ENCODE data around the gene FKBP1A.
"Not testable (repeated sequence)": the region's sequence is repeated elsewhere in the genome, so short reads cannot be mapped to it uniquely, and the experiment has no call there.

Gene FKBP1A

DNA sequence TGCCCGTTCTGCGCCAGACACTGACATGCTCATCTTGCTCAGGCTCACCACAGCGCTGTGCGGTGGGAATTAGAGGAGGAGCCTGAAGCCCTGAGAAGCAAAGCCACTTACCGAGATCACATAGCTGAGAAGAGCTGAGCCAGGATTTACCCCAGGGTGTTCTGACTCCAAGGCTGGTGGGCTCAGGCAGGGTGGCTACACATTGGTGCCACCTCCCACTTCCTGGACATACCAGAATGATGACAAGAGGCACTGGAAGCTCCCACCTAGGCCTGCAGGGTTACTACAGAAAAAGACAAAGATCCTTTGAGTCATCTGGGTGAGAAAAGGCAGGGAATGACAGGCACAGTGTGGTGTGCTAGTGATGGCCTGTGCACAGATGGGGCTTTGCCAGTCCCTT, 24.4 kb upstream of the FKBP1A start:
- no peak for DNase-seq (ENCODE audit: low read depth)

DNA sequence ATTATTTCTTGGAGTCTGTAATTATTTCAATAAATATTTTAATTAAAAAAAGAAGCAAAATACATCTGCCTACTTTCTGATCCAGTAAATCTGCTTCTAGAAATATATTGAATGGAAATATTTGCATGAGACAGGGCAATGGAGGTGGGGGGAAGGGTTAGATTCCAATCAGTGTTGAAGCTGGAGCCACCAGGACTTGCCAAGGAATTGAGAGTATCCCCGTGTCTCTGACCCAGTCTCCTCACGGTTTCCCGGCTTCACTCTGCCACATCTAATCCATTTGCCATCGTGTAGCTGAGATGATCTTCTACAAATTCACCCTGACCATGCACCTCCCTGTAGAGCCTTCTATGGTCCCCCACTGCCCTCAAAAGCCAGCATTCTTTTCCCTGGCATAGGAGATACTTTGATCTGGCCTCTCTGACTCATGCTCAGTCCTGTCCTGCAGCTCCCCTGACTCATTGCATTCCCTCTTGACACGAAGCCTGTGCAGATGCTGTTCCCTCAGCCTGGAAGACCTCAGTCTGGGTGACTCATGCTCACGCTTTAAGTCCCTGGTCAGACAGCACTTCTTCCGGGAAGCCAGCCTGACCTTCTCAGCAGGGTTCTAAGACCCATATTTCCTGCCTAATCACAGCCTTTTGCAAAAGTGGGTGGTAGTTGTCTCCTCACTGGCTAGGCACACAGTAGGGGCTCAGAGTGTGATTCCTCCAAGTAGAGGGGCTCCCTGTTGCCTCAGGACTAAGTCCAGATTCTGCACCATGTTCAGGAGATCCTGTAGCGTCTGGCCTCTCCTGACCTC, 23.0 kb upstream of the FKBP1A start:
- DNase-seq (ENCODE audit: low read depth): no peak

DNA sequence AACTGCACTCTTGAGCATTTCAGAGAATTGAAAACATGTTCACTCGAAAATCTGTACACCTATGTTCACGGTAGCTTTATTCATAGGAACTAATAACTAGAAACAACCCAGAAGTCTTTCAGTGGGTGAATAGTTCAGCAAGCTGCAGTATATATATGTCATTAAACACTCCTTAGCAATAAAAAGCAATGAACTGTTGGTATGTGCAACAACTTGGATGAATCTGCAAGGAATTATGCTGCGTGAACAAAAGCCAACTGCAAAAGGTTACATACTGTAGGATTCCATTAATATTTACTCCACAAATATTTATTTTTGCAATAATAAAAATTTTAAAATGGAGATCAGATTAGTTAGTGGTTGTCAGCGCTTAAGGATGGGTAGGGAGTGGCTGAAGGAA, 22.1 kb upstream of the FKBP1A start:
- no peak for DNase-seq (ENCODE audit: low read depth)

DNA sequence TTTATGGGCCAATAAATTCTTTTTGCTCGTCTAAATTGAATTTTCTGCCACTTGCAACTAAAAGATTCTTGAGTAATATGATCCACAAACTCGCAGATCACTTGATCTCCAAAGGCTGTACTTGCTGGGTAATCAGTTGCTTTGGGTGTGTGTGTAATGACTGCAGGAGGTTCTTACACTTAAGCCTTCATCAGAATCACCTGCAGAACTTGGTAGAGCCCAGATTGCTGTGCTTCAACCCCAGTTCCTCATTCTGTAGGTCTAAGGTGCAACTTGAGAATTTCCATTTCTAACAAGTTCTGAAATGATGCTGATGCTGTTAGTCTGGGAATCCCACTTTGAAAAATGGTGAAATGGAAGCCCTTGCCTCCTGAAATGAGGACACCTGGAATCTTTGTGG, 12.9 kb upstream of the FKBP1A start:
- no peak for DNase-seq (ENCODE audit: low read depth)

DNA sequence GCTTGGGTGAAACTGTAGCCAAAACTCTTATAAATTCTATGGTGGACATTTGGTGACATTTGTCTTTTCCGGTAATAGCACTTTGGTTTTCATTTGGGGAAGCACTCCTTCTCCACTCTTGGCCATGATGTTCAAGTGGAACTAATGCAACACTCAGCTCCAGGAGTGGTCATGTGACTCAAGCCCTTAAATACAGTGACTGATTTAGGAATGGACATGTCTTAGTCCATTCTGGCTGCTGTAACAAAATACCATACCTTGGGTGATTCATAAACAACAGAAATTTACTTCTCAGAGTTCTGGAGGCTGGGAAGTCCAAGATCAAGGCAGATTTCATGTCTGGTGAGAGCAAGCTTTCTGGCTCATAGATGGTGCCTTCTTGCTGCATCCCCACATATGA, 10.8 kb upstream of the FKBP1A start:
- no peak for DNase-seq (ENCODE audit: low read depth)

DNA sequence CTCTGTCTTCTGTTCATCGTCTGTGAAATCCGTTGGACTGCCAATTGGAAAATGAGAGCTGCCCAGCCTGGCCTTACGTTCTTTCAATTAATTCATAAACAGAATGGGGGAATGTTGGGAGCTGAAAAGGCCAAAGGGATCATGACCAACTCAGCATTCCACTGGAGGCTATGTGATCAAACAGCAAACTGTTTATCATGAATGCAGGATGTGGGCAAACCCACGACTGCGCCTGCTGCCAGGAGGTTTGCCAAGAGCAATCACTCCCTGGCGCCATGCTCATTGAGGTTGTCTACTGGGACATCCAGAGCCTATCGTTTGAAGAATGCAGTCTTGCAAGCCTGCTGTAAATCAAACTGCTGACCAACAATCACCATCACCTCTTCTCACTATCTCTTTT, 9.3 kb upstream of the FKBP1A start:
- DNase-seq (ENCODE audit: low read depth): no peak

DNA sequence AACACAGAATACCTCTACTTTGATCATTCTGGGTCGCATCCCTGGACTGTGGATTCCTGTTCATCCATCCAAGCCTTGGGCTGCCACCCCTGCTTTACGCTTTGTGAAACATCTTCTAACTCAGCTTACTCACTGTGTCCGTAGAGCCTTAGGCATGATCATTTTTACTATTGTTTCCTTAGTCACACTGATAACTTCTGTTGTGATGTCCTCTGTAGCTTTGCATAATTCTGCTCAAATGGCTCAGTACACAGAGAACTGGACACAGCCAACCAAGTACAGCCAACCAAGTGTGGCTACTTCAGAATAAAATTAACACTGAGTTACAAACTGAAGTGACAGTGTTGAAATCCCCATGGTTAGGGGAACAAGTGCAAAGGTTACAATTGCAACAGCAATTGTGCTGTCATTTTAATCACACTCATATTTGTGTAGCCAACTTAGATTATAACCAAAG, 8.6 kb upstream of the FKBP1A start:
- no peak for DNase-seq (ENCODE audit: low read depth)

DNA sequence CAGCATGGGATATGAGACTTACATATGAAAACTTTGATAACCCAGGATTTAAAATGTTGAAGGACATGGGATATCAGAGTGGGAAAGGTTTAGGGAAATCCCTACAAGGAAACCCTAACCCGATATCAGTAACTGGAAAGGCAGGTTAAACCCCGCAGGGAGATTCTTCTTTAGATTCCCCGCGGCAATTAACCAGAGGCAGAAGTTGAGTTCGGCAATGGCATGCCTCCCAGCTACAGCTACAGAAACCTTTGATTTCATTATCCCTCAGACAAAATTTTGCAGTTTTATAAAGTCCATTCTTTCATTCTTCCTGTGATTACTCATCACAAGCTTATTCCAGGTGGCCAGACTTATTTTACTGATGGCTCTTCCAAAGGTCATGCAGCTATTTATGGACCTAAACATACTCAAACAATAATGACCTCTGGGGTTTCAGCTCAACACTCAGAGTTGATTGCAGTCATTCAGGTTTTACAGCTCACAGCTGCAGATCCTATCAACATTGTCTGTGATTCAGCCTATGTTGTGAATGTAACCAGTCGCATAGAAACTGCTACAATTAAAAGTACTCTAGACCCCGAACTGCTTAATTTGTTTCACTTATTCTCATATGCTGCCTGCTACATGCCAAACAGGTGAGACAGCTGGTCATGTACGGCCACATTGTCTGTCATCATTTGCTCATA, 7.0 kb upstream of the FKBP1A start:
- not testable (repeated sequence) for DNase-seq (ENCODE audit: low read depth)

DNA sequence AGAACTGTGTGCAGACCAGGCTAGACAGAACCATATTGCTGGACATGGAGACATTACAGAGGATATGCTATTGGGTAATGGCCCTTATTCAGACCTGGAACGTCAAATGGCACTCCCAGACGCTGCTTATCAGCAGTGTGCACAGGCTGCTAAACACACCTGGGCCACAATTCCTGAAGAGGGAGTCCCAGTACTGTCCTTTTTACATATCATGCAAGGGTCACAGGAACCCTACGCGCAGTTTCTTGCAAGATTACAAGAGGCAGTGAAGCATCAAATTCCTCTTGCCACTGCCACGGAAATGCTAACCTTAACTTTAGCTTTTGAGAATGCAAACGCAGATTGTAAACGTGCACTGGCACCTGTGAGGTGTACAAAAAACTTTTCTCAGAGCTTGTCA, 5.3 kb upstream of the FKBP1A start:
- DNase-seq (ENCODE audit: low read depth): not testable (repeated sequence)

DNA sequence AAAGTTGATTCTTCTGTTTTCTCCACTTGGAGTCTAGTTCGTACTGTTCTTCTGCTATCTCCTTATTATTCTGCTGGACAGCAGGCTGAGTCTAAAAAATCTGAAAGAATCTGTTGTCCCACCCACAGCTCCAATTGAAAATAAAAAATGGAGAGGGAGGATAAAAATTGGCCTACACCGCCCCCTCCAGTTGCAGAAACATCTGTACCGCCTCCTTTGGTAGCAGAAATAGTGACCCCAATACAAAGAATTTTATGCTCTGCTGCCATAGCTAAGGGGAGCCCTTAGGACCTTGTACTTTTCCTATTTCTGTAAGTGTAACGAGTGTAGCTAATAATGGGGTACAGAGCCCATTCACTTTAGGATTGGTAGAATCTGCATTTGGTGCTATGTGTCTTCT, 4.9 kb upstream of the FKBP1A start:
- no peak for DNase-seq (ENCODE audit: low read depth)

DNA sequence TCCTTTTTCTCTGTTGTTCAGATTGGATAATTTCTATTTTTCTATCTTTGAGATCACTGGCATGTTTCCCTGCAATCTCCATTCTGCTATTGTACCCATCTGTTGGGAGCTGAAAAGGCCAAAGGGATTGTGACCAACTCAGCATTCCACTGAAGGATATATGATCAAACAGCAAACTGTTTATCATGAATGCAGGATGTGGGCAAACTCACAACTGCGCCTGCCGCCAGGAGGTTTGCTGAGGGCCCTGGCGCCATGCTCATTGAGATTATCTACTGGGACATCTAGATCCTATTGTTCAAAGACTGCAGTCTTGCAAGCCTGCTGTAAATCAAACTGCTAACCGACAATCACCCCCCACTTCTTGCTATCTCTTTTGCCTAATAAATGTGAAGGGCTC, 3.8 kb upstream of the FKBP1A start:
- no peak for DNase-seq (ENCODE audit: low read depth)

DNA sequence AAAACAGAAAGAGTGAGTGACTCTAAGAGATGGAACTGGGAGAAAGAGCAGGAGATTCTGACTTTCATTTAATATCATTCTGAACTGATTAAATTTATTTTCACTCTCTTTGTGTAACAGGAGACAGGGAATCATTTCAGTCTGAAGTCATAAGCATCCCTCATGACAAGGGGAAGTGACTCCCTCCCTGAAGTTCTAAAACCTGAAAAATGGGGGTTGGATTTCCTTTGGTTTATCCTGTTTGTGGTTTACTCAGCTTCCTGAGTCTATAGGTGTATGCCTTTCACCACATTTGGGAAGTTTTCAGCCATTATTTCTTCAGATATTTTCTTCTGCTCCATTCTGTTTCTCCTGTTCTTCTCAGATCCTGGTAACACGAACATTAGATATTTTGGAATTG, 3.4 kb upstream of the FKBP1A start:
- no peak for DNase-seq (ENCODE audit: low read depth)

DNA sequence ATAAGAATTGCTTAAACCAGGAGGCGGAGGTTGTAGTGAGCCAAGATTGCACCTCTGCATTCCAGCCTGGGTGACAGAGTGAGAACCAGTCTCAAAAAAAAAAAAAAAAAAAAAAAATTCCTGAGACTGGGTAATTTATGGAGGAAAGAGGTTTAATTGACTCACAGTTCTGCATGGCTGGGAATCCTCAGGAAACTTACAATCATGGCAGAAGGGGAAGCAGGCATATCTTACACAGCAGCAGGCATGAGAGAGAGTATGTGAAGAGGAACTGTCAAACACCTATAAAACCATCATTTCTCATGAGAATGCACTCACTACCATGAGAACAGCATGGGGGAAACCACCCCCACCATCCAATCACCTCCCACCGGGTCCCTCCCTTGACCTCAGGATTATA, 1.8 kb upstream of the FKBP1A start:
- no peak for DNase-seq (ENCODE audit: low read depth)

DNA sequence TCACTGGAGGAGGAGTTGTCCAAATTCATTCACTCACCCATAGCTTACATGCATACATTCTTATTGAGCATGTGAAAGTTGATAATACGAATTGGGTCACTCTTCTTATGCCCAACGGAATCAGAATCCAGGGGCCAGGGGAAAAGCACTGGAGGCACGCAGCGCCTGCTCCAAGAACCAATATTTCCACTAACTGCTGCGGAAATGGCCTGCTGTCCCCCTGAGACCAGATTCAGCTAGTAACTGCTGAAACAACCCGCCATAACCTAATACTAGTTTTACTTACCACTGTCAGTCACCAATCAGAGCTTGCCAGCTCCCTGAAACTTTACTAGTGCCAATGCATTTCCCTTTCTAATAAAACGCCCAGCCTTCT, 641 bp upstream of the FKBP1A start:
- no peak for DNase-seq (ENCODE audit: low read depth)

DNA sequence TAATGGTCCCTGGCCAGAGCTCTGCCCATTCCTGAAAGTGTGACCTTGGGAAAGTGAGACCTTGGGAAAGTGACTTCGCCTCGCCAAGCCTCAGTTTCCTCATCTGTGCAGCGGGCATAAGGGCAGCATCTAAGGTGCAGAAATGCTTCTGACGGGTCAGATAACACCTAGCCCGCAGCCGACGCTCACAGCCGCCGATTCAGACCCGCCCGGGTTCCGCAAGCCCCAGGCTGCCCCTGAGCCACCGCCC, 486 bp downstream of the FKBP1A start:
- no peak for DNase-seq (ENCODE audit: low read depth)

DNA sequence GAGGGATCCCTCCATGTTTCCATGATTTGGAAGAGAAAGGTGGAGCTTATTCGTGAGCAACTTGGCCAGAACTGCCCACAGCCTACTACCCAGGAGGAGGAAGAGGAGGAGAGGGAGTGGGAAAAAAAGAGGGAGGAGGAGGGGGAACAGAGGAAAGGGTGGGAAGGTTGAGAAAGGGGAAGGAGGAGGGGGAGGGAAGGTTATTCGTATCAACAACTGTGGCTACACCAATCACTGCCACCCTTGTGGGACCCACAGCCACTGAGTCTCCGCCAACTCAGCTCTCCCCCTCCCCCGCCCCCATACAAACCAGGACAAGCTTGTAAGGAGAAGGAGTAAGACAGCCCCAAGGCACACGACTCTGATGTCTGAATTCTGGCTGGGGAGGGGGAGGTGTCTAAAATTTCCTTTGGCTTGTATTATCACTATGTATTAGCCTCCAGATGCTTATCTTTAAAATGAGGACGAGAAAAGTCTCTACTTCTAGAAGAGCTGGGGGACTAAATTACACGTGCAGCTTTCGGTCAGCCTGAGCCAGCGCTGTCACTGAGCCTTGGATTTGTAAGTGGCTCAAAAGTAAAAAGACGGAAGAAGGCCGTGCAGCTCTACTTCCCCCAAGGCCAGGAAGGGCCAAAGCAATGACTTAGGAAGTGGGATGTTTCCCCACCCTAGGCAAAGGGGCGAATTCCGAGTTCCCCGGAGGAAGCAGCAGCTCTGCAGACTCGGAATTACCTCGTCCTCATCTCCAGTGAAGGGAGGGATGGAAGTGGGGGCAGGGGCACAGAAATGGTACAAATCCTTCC, 1.0 kb downstream of the FKBP1A start:
- no peak for DNase-seq (ENCODE audit: low read depth)

DNA sequence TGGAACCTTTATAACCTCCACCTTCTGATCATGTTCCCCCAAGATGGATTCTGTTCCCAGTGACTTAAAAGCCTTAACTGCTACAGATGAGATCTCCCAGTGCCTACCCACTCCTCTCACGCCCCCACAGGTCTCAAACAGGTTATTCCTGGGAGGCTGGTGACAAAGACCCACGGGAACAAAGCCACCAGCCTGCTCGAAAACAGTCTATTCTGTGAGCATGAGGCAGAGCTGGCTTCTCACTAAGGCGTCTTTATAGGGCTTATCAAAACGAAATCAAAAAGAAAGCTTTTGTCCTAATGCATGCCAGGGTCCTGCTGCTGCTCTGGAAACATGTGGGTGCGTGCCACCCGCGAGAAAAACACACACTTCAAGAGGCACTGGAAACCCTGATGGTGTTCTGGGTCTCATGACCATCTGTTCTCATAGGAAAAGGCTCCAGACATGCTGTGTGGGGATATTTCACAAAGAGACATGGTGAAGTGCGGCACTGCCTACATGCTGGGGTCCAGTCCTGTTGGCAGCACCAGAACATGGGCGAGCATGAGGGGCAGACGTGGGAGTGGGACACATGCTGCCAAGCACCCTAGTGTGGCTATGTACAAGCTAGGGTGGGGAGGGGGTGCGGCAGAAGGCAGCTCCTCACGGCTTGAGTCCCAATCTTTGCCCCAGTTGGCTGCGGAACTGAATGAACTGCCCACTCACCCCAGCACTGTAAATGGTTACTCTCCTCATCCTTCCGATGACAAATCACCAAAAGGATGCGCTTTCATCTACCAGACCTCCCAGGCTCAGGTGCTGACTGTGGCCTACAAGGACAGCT, 2.1 kb downstream of the FKBP1A start:
- no peak for DNase-seq (ENCODE audit: low read depth)

DNA sequence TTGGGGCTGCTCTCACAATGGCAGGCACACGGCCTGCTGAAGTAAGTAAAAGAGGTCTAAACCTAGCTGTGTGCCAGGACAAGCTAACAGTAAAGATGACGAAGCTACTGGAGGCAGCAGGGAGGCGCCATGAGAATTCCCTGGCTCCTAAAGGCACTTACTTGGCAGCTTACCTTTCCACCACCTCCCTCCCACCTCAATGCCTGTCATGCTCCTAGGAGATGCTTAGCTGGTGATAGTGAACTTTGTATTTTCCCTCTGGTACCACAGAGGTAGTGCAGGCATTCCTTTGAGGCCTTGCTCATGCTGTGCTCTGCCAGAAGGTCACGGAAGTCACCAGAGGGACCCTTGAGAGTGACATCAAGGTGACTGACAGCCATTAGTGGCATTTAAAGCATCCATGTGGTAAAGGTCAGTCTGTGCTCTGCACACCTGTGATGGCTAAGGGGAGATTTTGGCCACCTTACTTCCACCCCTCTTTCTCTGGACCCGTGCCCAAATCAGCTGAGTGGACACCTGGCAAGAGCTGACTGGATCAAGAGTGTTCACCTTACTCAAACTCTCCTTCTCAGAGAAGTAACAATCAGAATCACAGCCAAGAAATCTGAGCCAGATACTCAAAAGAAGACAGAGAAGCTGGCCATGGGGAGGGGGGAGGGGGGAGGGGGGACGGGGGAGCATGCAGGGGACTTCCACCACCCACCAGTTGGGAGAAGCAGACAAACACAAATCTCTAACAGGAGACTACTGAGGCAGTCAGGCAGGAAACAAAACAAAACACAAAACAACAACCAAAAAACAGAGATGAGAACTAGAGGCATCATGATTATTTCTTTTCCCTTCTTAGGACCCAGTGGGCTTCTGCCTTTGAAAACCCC, 2.9 kb downstream of the FKBP1A start:
- DNase-seq (ENCODE audit: low read depth): no peak

DNA sequence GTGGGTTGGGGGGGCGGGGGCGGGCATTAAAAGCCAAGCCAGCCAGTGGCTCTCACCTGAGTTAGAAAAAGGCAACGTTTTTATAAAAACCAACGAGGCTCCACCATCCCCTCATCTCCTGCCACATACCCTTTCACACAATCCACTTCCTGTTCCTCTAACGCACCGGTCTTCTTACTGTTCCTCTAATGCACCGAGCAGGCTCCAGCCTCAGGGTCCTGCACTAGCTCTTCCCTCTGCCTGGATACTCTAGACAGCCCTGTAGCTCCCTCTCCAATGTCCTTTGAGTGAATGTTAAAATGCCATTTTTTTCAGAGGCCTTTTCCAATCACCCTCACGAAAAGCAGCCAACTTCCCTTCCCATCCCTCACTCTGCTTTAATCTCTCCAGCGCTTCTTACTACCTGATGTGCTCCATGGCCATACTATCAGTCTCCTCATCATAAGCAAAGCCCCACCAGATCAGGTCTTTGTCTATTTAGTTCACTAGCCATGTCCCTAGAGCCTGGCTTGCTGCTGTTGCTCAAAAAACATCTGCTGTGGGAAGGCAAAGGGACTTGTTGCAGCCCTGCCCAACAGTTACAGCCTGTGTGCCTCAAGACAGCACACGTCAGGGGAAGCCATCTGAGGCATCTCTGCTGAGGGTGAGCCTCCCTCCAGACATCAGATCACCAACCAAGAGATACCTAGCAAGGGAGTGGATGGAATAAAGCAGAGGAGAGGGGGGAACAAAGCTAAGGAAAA, 3.9 kb downstream of the FKBP1A start:
- no peak for DNase-seq (ENCODE audit: low read depth)

DNA sequence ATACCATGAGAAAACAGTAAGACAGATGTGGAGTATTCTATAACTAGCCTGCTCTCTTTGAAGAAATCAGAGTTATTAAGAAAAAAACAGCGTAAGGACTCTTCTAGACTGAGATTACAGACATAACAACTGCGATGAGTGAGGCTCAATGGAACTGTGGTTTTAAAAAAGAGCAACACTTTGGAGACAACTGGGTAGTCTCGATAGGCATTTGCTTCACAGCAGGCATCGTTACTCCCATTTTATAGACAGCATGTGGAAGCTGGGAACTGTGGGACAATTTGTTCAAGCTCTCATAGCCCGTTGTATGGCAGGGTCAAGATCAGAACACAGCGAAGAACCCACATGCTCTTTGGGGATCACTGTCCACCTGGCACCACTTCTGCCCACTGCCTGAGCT, 4.6 kb downstream of the FKBP1A start:
- no peak for DNase-seq (ENCODE audit: low read depth)

DNA sequence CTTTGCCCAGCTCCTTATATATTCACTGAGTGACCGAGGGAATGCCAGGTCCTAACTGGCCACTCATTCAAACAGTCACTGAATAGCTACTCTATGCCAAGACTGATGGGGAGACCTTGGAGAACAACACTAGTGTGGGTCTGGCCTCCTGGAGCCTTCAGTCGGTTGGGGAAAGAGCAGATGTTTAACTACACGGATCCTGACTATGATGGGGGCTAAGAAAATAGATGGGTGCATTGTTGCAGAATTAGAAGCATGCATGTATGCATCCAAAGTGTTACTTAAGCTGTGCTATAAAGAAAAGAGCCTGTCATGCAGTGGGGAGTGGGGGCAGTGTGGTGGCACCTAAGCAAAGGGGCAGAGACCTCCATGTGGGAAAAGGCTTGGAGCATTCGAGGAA, 6.5 kb downstream of the FKBP1A start:
- no peak for DNase-seq (ENCODE audit: low read depth)

All from stimulated activated CD8-positive, alpha-beta memory T cell treated with anti-CD3 and anti-CD28 coated beads, Interleukin-4, amount 100 ng/mL, for 24 hours (primary cell).